ENCODE measurements around the gene MAPK13.

MAPK13 gene

GRCh38 chr6:36141091-36141490 is 10.8 kb downstream of the MAPK13 start:
- no peak overlapping the region for H3K27ac ChIP-seq
- no peak for DNase-seq (ENCODE audit: low spot score)
- no peak overlapping the region for H3K4me3 ChIP-seq
- no peak for TF ChIP-seq CTCF (IDR thresholded peaks at IDR 0.05)

GRCh38 chr6:36141961-36142360 is 11.6 kb downstream of the MAPK13 start:
- H3K4me3 ChIP-seq, result no peak overlapping the region
- TF ChIP-seq CTCF (IDR thresholded peaks at IDR 0.05), result no peak
- no peak for DNase-seq (ENCODE audit: low spot score)
- no peak overlapping the region for H3K27ac ChIP-seq

DNA sequence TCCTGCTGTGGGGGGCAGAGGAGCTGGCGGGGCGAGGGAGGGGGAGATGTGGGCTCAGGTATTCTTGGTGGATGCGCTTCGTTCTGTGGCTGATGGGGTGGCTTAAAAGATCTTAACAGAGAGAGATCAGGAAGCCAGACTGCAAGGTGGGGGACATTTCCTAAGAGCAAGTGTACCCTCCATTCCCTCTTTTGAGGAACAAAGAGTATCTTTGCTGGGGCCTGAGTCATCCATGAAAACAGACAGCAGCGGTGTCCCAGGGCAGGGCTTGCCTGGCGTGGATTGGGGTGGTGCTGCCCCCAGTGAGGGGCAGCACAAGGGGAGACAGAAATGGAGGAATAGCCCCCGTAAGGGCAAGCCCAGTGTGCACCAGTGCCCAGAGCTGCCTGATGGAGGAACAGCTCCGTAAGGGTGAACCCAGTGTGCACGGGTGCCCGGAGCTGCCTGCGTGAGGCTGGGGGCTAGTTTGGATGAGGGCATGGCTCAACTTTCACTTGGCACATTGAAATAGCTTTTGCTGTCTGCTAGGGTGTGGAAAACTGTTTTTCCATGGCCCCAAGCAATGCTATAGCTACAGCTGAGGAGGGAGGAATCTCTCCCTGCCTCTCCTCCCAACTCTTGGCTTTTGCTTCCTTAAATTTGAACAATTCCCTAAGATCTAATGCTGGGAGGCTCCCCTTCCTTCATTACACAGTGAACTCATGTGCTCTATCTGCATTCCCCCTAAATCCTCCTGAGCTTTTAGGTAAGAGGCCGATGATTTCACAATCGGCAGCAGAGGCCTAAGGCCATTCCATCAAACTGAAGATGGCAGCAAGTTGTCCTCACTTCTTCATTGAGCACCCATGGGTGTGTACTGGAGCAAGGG is 12.9 kb downstream of the MAPK13 start:
- no peak overlapping the region for H3K27ac ChIP-seq
- no peak for DNase-seq (ENCODE audit: low spot score)
- TF ChIP-seq CTCF (IDR thresholded peaks at IDR 0.05), result no peak
- H3K4me3 ChIP-seq, result no peak overlapping the region

DNA sequence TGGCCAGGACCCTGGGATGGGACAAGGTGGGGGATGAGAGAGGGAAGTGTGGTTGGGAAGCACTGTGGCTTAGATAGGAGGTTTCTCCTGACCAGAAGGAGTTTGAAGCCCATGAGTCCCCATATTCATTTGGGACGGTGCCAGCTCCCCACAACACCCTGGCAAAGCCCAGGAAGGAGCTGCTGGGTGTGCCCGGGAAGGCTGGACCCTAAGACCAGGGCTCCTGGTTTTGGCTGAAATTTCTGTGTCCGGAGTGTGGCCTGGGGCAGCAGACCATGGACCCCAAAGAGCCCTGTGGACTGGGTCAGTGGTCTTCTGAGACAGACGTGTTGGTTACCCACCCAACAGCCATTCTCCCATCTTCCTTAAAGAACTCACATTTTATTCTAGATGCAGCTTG is 15.2 kb downstream of the MAPK13 start:
- Histone ChIP-seq H3K27ac (no peak overlapping the region), H3K4me3 (no peak overlapping the region)
- TF ChIP-seq CTCF (IDR thresholded peaks at IDR 0.05), result no peak
- no peak for DNase-seq (ENCODE audit: low spot score)

GRCh38 chr6:36147294-36147693 is 17.0 kb downstream of the MAPK13 start:
- no peak overlapping the region for H3K27ac ChIP-seq
- no peak overlapping the region for H3K4me3 ChIP-seq
- no peak for TF ChIP-seq CTCF (IDR thresholded peaks at IDR 0.05)
- DNase-seq (ENCODE audit: low spot score), result no peak

DNA sequence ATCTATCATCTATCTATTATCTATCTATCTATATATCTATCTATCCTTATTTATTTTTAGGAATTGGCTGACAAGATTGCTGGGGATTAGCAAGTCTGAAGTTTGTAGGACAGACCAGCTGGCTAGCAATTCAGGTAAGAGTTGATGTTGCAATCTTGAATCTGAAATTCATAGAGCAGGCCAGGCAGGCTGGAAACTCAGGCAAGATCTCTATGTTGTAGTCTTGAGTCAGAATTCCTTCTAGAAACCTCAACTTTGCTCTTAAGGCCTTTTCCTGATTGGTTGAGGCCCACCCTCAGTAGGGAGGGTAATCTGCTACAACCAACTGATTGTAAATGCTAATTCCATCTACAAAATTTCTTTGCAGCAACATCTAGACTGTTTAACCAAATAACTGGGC is 19.2 kb downstream of the MAPK13 start:
- DNase-seq (ENCODE audit: low spot score), result no peak
- no peak for TF ChIP-seq CTCF (IDR thresholded peaks at IDR 0.05)
- no peak overlapping the region for H3K27ac ChIP-seq
- no peak overlapping the region for H3K4me3 ChIP-seq

DNA sequence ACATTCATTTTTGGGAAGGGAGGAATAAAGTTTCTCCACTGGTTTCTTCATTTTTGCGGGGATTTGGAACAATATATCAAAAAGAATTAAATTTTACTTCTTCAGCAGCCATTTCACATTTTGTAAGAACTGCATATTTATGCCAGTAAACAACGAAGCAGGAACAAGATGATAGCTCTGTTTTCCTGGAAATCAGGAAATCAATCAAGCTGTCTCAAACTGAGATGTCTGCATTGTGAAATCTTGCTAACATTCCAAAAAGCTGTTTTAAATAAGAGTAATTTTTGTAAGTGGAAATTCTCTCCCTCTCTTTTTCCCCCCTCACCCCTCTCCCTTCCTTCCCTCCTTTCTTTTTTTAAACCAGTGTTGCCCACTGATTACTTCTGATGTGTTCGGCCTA is 20.0 kb downstream of the MAPK13 start:
- H3K4me3 ChIP-seq, result no peak overlapping the region
- TF ChIP-seq CTCF (IDR thresholded peaks at IDR 0.05), result no peak
- no peak overlapping the region for H3K27ac ChIP-seq
- DNase-seq (ENCODE audit: low spot score), result no peak
